Epithelial cell of proximal tubule (primary cell): Measurements from ENCODE around the gene DDX39B. TPM values are rescaled to one million over a fixed set of nuclear protein-coding genes. Genes with fewer than 3 reads are reported as not detected.
"Not testable (repeated sequence)": the region's sequence is repeated elsewhere in the genome, so short reads cannot be mapped to it uniquely, and the experiment has no call there.

Experiments used
- DNase-seq: peaks from one replicate; pipeline ENCODE4 v3.0.0-alpha.2; 2011; ENCODE audit warnings: low read depth
- H3K4me3 ChIP-seq: 2 replicates; pipeline ENCODE4 v1.5.1; 2011; ENCODE audit warnings: low read depth, mild to moderate bottlenecking, low read length
- CTCF ChIP-seq: conservative IDR thresholded peaks from 2 replicates; pipeline ENCODE4 v1.5.1; 2012; ENCODE audit warnings: low read depth, mild to moderate bottlenecking, low read length
- total RNA-seq: library from RNA; depleted of rRNA; stranded (reverse); fragments of >200 nt; gene quantifications from 2 replicates; pipeline ENCODE4 v1.2.3, GENCODE V29; 2015

DDX39B gene
- total RNA-seq, 1 donor from 2014 or later, result 304 TPM

GRCh38 chr6:31489086-31489485, 52.7 kb downstream of the DDX39B start:
- no peak for TF ChIP-seq CTCF
- no peak for DNase-seq
- H3K4me3 ChIP-seq, result no peak overlapping the region

GRCh38 chr6:31487674-31488073, 54.1 kb downstream of the DDX39B start:
- DNase-seq, H3K4me3 ChIP-seq: not testable (repeated sequence)

GRCh38 chr6:31486065-31486837, 55.6 kb downstream of the DDX39B start:
- H3K4me3 ChIP-seq, DNase-seq: not testable (repeated sequence)

- no peak for DNase-seq
- no peak for TF ChIP-seq CTCF
- H3K4me3 ChIP-seq, result no peak overlapping the region
Measured at GRCh38 chr6:31485055-31485454, 56.7 kb downstream of the DDX39B start.

GRCh38 chr6:31483392-31483791, 58.4 kb downstream of the DDX39B start:
- no peak for TF ChIP-seq CTCF
- DNase-seq, result no peak
- no peak overlapping the region for H3K4me3 ChIP-seq

- no peak for DNase-seq
- no peak for TF ChIP-seq CTCF
- H3K4me3 ChIP-seq, result no peak overlapping the region
Measured at GRCh38 chr6:31480574-31480973, 61.2 kb downstream of the DDX39B start.

Other genes with a start within 250 kb of the DDX39B start
- 41.2 and 225 TPM in 2 replicates for gene HLA-B, start 184.8 kb downstream of the DDX39B start, total RNA-seq
- 25.7 and 46.8 TPM in 2 replicates for gene MICA, start 138.4 kb downstream of the DDX39B start, total RNA-seq
- gene MICB, start 43.9 kb downstream of the DDX39B start, total RNA-seq, result 13.0 and 40.9 TPM in 2 replicates
- gene MCCD1, start 13.0 kb downstream of the DDX39B start, total RNA-seq, result not detected in 2 replicates
- 0.14 and 0.52 TPM in 2 replicates for gene ATP6V1G2, start 4.6 kb upstream of the DDX39B start, total RNA-seq
- gene NFKBIL1, start 5.6 kb upstream of the DDX39B start, total RNA-seq, result 11.8 and 17.8 TPM in 2 replicates
- not detected in 2 replicates for gene LTA, start 30.3 kb upstream of the DDX39B start, total RNA-seq
- gene TNF, start 33.6 kb upstream of the DDX39B start, total RNA-seq, result 13.9 and 14.2 TPM in 2 replicates
- 12.0 and 50.8 TPM in 2 replicates for gene LTB, start 40.4 kb upstream of the DDX39B start, total RNA-seq
- gene LST1, start 44.3 kb upstream of the DDX39B start, total RNA-seq, result not detected in 2 replicates
- gene NCR3, start 51.0 kb upstream of the DDX39B start, total RNA-seq, result not detected in 2 replicates
- gene AIF1, start 73.2 kb upstream of the DDX39B start, total RNA-seq, result not detected in 2 replicates
- 81.2 and 93.0 TPM in 2 replicates for gene PRRC2A, start 78.7 kb upstream of the DDX39B start, total RNA-seq
- 307 and 331 TPM in 2 replicates for gene BAG6, start 110.7 kb upstream of the DDX39B start, total RNA-seq
- gene APOM, start 113.9 kb upstream of the DDX39B start, total RNA-seq, result 0.72 and 0.81 TPM in 2 replicates
- 17.2 and 19.3 TPM in 2 replicates for gene C6orf47, start 118.8 kb upstream of the DDX39B start, total RNA-seq
- 16.0 and 32.9 TPM in 2 replicates for gene GPANK1, start 123.0 kb upstream of the DDX39B start, total RNA-seq
- 313 and 435 TPM in 2 replicates for gene CSNK2B, start 124.1 kb upstream of the DDX39B start, total RNA-seq
- 1.1 and 4.0 TPM in 2 replicates for gene LY6G5B, start 128.0 kb upstream of the DDX39B start, total RNA-seq
- 0.94 and 1.1 TPM in 2 replicates for gene LY6G5C, start 139.1 kb upstream of the DDX39B start, total RNA-seq
- gene ABHD16A, start 161.3 kb upstream of the DDX39B start, total RNA-seq, result 25.4 and 35.6 TPM in 2 replicates
- gene LY6G6F, start 164.9 kb upstream of the DDX39B start, total RNA-seq, result not detected in 2 replicates
- gene LY6G6D, start 173.3 kb upstream of the DDX39B start, total RNA-seq, result not detected in 2 replicates
- gene LY6G6C, start 179.7 kb upstream of the DDX39B start, total RNA-seq, result not detected in 2 replicates
- gene MPIG6B, start 181.4 kb upstream of the DDX39B start, total RNA-seq, result not detected in 2 replicates
- 61.1 and 87.2 TPM in 2 replicates for gene DDAH2, start 187.3 kb upstream of the DDX39B start, total RNA-seq
- 938 and 1,262 TPM in 2 replicates for gene CLIC1, start 194.5 kb upstream of the DDX39B start, total RNA-seq
- 18.4 and 30.4 TPM in 2 replicates for gene MSH5, start 198.0 kb upstream of the DDX39B start, total RNA-seq
- gene SAPCD1, start 220.7 kb upstream of the DDX39B start, total RNA-seq, result 0.94 and 4.4 TPM in 2 replicates
- gene VWA7, start 235.3 kb upstream of the DDX39B start, total RNA-seq, result 0.65 and 2.2 TPM in 2 replicates